Trophoblast cell (in vitro differentiated cells and primary cell): ENCODE results near the gene SFSWAP.

Experiments
- DNase-seq, 2 donors: peaks; one replicate each; pipeline ENCODE4 v3.0.0-alpha.2; 2016
- H2AFZ ChIP-seq: 2 replicates; pipeline ENCODE4 v1.6.1; 2013; ENCODE audit warnings: low read length, moderate library complexity, mild to moderate bottlenecking; ENCODE audit not compliant: insufficient read depth, poor library complexity
- H2AK5ac ChIP-seq: 2 replicates; pipeline ENCODE4 v1.6.1; 2013; ENCODE audit warnings: mild to moderate bottlenecking, low read length
- H2BK120ac ChIP-seq: 2 replicates; pipeline ENCODE4 v1.6.1; 2013; ENCODE audit warnings: low read length, mild to moderate bottlenecking, moderate library complexity; ENCODE audit not compliant: insufficient read depth, poor library complexity
- H2BK12ac ChIP-seq: 2 replicates; pipeline ENCODE4 v1.6.1; 2013; ENCODE audit warnings: mild to moderate bottlenecking, low read length, moderate library complexity
- H2BK5ac ChIP-seq: 2 replicates; pipeline ENCODE4 v1.6.1; 2013; ENCODE audit warnings: low read length, low read depth, moderate library complexity, mild to moderate bottlenecking; ENCODE audit not compliant: poor library complexity
- H3K14ac ChIP-seq: 2 replicates; pipeline ENCODE4 v1.6.1; 2013; ENCODE audit warnings: mild to moderate bottlenecking, low read length
- H3K18ac ChIP-seq: 2 replicates; pipeline ENCODE4 v1.6.1; 2013; ENCODE audit warnings: mild to moderate bottlenecking, low read length
- H3K23ac ChIP-seq: 2 replicates; pipeline ENCODE4 v1.6.1; 2013; ENCODE audit warnings: low read length
- H3K27ac ChIP-seq: 2 replicates; pipeline ENCODE4 v1.5.1; 2013; ENCODE audit warnings: low read depth, mild to moderate bottlenecking, inconsistent platforms, low read length, moderate library complexity
- H3K27me3 ChIP-seq: 2 replicates; pipeline ENCODE4 v1.6.1; 2013; ENCODE audit warnings: inconsistent platforms, mild to moderate bottlenecking, low read length, moderate library complexity; ENCODE audit not compliant: insufficient read depth
- H3K36me3 ChIP-seq, 2 experiments: 1 replicate in 1 of 2; 2 replicates in 1 of 2; pipeline ENCODE4 v1.6.1; 2013; ENCODE audit warnings: low read length in 2 of 2, mild to moderate bottlenecking in 2 of 2, moderate library complexity in 1 of 2; ENCODE audit not compliant: insufficient read depth in 2 of 2, control insufficient read depth in 1 of 2
- H3K4ac ChIP-seq: 2 replicates; pipeline ENCODE4 v1.6.1; 2013; ENCODE audit warnings: low read depth, mild to moderate bottlenecking, low read length, moderate library complexity
- H3K4me1 ChIP-seq, 2 experiments: 1 replicate in 1 of 2; 2 replicates in 1 of 2; pipeline ENCODE4 v1.6.1; 2013; ENCODE audit warnings: low read length in 2 of 2, mild to moderate bottlenecking in 2 of 2, moderate library complexity in 1 of 2; ENCODE audit not compliant: insufficient read depth in 2 of 2, control insufficient read depth in 1 of 2
- H3K4me2 ChIP-seq: 2 replicates; pipeline ENCODE4 v1.6.1; 2013; ENCODE audit warnings: inconsistent platforms, mild to moderate bottlenecking, low read length, moderate library complexity
- H3K4me3 ChIP-seq: 2 replicates; pipeline ENCODE4 v1.5.1; 2013; ENCODE audit warnings: mild to moderate bottlenecking, low read depth, low read length, inconsistent platforms
- H3K79me1 ChIP-seq: one replicate; pipeline ENCODE4 v1.6.1; 2013; ENCODE audit warnings: low read length
- H3K79me2 ChIP-seq: 2 replicates; pipeline ENCODE4 v1.6.1; 2013; ENCODE audit warnings: low read length, mild to moderate bottlenecking; ENCODE audit not compliant: control insufficient read depth, insufficient read depth, poor library complexity
- H3K9ac ChIP-seq: 2 replicates; pipeline ENCODE4 v1.6.1; 2013; ENCODE audit warnings: mild to moderate bottlenecking, low read length
- H3K9me3 ChIP-seq: 2 replicates; pipeline ENCODE4 v1.6.1; 2013; ENCODE audit warnings: low read depth, mild to moderate bottlenecking, control low read depth, inconsistent platforms, low read length; ENCODE audit not compliant: insufficient read depth
- H4K12ac ChIP-seq: 2 replicates; pipeline ENCODE4 v1.6.1; 2013; ENCODE audit warnings: low read depth, mild to moderate bottlenecking, low read length, moderate library complexity
- H4K8ac ChIP-seq: 2 replicates; pipeline ENCODE4 v1.6.1; 2013; ENCODE audit warnings: low read depth, mild to moderate bottlenecking, low read length, moderate library complexity
- H4K91ac ChIP-seq: one replicate; pipeline ENCODE4 v1.6.1; 2013; ENCODE audit warnings: low read depth, mild to moderate bottlenecking, low read length, moderate library complexity
- WGBS: extraction: QIAGEN DNeasy Blood & Tissue Kit; methylation state at CpG from one replicate; pipeline ENCODE4 v1.1.7; 2013; ENCODE audit warnings: missing lambda C conversion rate; ENCODE audit not compliant: insufficient read length, insufficient coverage; ENCODE audit errors: extremely low coverage; 5-methylcytosine and 5-hydroxymethylcytosine counted together

SFSWAP gene

DNA sequence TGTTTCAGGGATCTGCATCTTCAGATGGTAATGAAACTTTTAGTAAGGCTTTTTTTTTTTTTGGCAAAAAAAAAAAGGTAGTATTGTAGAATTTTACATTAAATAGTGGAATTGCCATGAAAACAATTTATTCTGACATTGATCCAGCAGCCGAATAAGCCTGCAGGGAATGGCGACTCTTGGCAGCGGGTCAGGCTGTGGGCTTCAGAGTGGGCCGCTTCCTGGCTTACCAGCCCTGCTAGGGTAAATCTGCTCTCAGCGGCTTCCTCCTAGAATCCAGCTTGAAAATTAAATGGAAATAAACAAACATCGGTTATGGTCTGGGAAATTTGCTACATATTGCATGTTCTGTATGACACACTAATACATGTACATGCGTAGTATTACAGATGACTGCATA, 34.8 kb downstream of the SFSWAP start:
- no CpG with 5 or more reads among the region's 7 CpGs for WGBS
- H3K4me1 ChIP-seq, result peaks cover 3 to 4% of the 10 kb centered on the region in 2 experiments

DNA sequence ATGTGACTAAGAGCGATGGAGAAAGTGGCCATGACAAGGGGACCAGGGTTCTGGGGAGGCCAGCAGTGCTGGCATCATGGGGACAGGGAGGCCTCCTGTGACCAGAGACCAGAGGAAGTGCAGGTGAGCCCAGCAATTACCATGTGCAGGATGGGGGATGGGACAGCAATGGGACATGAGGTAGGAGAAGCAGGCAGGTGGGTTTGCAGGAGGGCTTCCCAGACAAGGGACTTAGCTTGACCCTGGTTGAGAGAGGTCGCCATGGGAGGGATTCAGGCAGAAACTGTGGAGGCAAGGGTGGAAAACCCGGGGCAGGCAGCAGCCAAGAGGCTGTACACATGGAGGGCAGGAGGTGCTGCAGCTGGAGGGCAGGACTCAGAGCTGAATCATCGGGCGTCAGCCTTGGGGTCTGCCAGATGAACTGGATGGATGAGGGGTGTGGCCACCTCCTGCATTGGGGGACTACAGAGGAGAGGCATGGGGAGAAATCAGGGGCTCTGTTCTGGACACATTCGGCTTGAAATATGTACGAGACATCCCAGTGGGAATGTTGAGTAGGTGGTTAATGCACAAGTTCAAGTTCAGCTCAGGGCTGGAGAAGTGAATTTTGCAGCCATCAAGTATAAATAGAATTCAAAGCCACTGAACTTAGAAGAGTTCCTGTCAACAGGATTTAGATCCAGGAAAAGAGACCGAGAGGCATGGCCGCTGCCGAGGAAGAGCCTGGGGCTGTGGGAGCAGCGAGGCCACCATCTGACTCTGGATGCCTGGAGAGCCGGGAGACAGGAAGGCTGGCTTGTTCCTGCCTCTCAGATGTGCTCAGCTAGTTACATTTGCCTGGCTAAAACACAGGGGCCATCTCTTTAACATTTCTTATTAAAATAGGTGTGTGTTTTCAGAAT, 36.6 kb downstream of the SFSWAP start:
- Histone ChIP-seq H3K9ac (no peak overlapping the region), H3K23ac (no peak overlapping the region), H3K79me2 (no peaks in the 10 kb centered on the region), H2AK5ac (no peak overlapping the region), H3K27ac (no peak overlapping the region), H4K91ac (no peak overlapping the region), H2BK120ac (no peak overlapping the region), H4K8ac (no peak overlapping the region), H3K4me3 (peak overlapping the region; percentile 2), H3K4ac (no peak overlapping the region), H2BK12ac (no peak overlapping the region), H3K18ac (no peak overlapping the region), H3K9me3 (peaks cover 7% of the 10 kb centered on the region), H4K12ac (no peak overlapping the region), H3K27me3 (no peaks in the 10 kb centered on the region), H2AFZ (no peak overlapping the region), H3K36me3 (peaks cover 37 to 66% of the 10 kb centered on the region in 2 experiments), H3K4me1 (peaks cover 3 to 4% of the 10 kb centered on the region in 2 experiments), H3K79me1 (no peaks in the 10 kb centered on the region), H3K14ac (no peak overlapping the region), H3K4me2 (no peak overlapping the region), H2BK5ac (no peak overlapping the region)
- no CpG with 5 or more reads among the region's 12 CpGs for WGBS
- DNase-seq, result no peak

More for the DNA sequence above, 34.8 kb downstream of the SFSWAP start:
- no peak overlapping the region for H2BK12ac ChIP-seq
- no peak overlapping the region for H4K8ac ChIP-seq
- no peaks in the 10 kb centered on the region for H3K27me3 ChIP-seq
- H2BK5ac ChIP-seq, result no peak overlapping the region
- H3K18ac ChIP-seq, result no peak overlapping the region
- H3K4me2 ChIP-seq, result no peak overlapping the region
- H3K4me3 ChIP-seq, result no peak overlapping the region
- no peak overlapping the region for H4K12ac ChIP-seq
- H3K79me1 ChIP-seq, result no peaks in the 10 kb centered on the region
- no peaks in the 10 kb centered on the region for H3K79me2 ChIP-seq
- H2AFZ ChIP-seq, result no peak overlapping the region
- H3K23ac ChIP-seq, result no peak overlapping the region
- no peak for DNase-seq
- no peak overlapping the region for H2AK5ac ChIP-seq
- no peak overlapping the region for H3K27ac ChIP-seq
- no peak overlapping the region for H3K9ac ChIP-seq
- no peak overlapping the region for H4K91ac ChIP-seq
- H3K14ac ChIP-seq, result no peak overlapping the region
- H3K36me3 ChIP-seq, result peaks cover 42 to 65% of the 10 kb centered on the region in 2 experiments
- H3K4ac ChIP-seq, result no peak overlapping the region
- H2BK120ac ChIP-seq, result no peak overlapping the region
- H3K9me3 ChIP-seq, result peaks cover 9% of the 10 kb centered on the region

DNA sequence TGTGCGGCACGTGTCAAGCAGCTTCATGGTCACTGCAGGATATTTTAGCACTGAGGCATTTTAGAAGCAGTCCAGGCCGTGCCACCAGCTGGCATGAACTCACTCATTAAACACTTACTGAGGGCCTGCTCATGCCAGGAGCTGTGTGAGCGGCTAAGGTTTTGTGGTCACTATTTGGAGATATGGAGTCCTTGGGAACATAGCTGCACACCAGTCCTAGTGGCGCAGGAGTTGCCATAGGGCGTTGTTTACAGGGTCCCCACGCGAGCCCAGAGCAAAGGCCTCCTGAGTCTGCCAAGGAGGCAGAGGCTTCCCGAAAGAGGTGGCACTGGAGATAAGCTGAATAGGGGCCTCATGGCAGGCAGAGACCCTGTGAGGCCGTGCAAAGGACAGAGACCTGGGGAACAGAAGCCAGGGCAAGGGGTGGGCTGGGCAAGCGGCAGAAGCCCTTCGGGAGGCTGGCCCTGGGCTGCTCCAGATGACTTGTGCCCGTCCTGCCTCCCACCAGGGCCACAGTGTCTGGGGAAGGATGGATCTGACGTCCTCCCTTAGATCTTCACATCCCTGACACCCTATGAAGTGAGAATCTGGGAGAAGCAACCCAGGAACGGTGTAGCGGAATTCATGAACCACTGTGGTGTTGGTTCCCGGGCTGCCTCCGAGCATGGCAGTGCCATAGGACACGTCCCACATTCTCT, 38.9 kb downstream of the SFSWAP start:
- Histone ChIP-seq H2BK120ac (no peak overlapping the region), H2AK5ac (no peak overlapping the region), H4K91ac (no peak overlapping the region), H3K23ac (no peak overlapping the region), H2BK5ac (no peak overlapping the region), H3K4me2 (no peak overlapping the region), H3K27me3 (no peaks in the 10 kb centered on the region), H3K14ac (no peak overlapping the region), H3K9ac (no peak overlapping the region), H3K79me2 (no peaks in the 10 kb centered on the region), H3K4ac (no peak overlapping the region), H3K4me1 (peaks cover 3 to 4% of the 10 kb centered on the region in 2 experiments), H3K27ac (no peak overlapping the region), H3K4me3 (no peak overlapping the region), H3K36me3 (peaks cover 43 to 62% of the 10 kb centered on the region in 2 experiments), H3K18ac (no peak overlapping the region), H3K79me1 (no peaks in the 10 kb centered on the region), H3K9me3 (peaks cover 3% of the 10 kb centered on the region), H4K12ac (no peak overlapping the region), H4K8ac (no peak overlapping the region), H2AFZ (no peak overlapping the region), H2BK12ac (no peak overlapping the region)
- WGBS, result no CpG with 5 or more reads among the region's 19 CpGs
- no peak for DNase-seq

DNA sequence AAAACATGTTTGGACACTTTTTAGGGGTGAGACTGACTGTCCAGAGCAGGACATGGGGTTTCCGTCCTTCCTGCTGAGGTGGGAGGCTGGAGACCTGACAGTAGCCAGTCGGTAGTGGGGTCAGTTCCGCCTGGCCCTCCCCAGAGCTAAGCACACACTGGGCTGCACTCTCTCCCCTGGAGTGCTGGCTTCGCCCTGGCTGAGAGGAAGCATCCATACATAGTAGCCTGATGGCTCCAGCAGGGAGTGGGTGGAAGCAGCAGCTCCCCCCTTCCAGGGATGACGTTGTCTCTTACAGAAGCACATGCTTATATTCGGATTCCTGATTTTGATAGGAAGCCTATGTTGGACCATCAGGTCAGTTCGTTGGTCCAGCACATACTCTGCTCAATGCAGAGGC, 40.4 kb downstream of the SFSWAP start:
- H3K79me2 ChIP-seq, result no peaks in the 10 kb centered on the region
- no peak overlapping the region for H3K4me3 ChIP-seq
- H3K23ac ChIP-seq, result no peak overlapping the region
- H4K8ac ChIP-seq, result no peak overlapping the region
- no peak overlapping the region for H2BK120ac ChIP-seq
- no peak for DNase-seq
- no peak overlapping the region for H3K4ac ChIP-seq
- no peak overlapping the region for H4K91ac ChIP-seq
- H3K27ac ChIP-seq, result no peak overlapping the region
- H2BK12ac ChIP-seq, result no peak overlapping the region
- H3K9me3 ChIP-seq, result peaks cover 3% of the 10 kb centered on the region
- no peak overlapping the region for H2AFZ ChIP-seq
- H3K4me1 ChIP-seq, result peaks cover 3 to 4% of the 10 kb centered on the region in 2 experiments
- H4K12ac ChIP-seq, result no peak overlapping the region
- WGBS, result no CpG with 5 or more reads among the region's 7 CpGs
- H3K36me3 ChIP-seq, result peaks cover 46 to 67% of the 10 kb centered on the region in 2 experiments
- H3K79me1 ChIP-seq, result no peaks in the 10 kb centered on the region
- no peaks in the 10 kb centered on the region for H3K27me3 ChIP-seq
- no peak overlapping the region for H3K18ac ChIP-seq
- H3K9ac ChIP-seq, result no peak overlapping the region
- H2AK5ac ChIP-seq, result no peak overlapping the region
- H3K14ac ChIP-seq, result no peak overlapping the region
- H2BK5ac ChIP-seq, result no peak overlapping the region
- H3K4me2 ChIP-seq, result no peak overlapping the region
